HAP-1 (cell line): ENCODE data around the gene RAB11B.
"Not testable (repeated sequence)": the region's sequence is repeated elsewhere in the genome, so short reads cannot be mapped to it uniquely, and the experiment has no call there.

Experiments
- DNase-seq, 2 experiments: peaks; one replicate each; pipeline ENCODE4 v3.0.0-alpha.2; 2016 to 2020; ENCODE audit warnings: low spot score in 2 of 2
- H3K27me3 ChIP-seq: fragments of 250-450 bp; sonication (Bioruptor Pico); 2 replicates; pipeline ENCODE4 v1.5.1; 2020; ENCODE audit warnings: low read depth, mild to moderate bottlenecking, moderate library complexity
- H3K36me3 ChIP-seq: fragments of 250-450 bp; sonication (Bioruptor Pico); replicated peaks from 2 replicates; pipeline ENCODE4 v1.5.1; 2020; ENCODE audit warnings: mild to moderate bottlenecking
- H3K4me1 ChIP-seq: fragments of 250-450 bp; sonication (Bioruptor Pico); 2 replicates; pipeline ENCODE4 v1.5.1; 2020; ENCODE audit warnings: mild to moderate bottlenecking
- H3K4me3 ChIP-seq: fragments of 250-450 bp; sonication (Bioruptor Pico); 2 replicates; pipeline ENCODE4 v1.5.1; 2020; ENCODE audit warnings: mild to moderate bottlenecking, moderate library complexity
- H3K9me3 ChIP-seq: fragments of 250-450 bp; sonication (Bioruptor Pico); 2 replicates; pipeline ENCODE4 v1.5.1; 2020; ENCODE audit warnings: mild to moderate bottlenecking, moderate library complexity
- in situ Hi-C: fragments of 300-500 bp; cut with MboI; formaldehyde crosslinking; loops from 3 replicates; pipeline ENCODE4 v1.14.3; 2020; ENCODE audit warnings: low sequenced_read_pairs, inconsistent platforms, mixed read lengths

Gene RAB11B

DNA sequence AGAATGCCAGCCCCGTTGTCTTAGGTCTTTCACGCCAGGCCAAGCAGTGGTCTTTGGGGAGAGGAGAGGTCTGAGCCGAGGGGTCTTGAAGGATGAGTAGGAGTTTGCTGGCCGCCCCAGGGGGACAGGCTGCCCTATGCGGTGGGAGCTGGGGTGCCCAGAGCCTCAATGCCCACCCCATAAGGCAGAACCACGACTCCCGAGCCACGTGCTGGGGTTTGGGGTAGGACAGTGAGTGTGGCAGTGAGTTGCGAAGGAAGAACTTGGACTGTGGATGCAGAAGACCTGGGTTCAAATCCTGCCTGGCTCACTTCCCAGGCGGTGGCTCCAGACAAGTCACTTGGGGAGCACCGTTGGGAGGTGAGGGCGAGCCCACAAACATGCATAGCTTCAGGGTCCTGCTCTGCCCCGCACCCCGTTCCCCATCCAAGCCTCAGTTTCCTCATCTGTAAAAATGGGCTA is 5.5 kb downstream of the RAB11B start:
- Histone ChIP-seq H3K36me3 (no peaks in the 10 kb centered on the region), H3K9me3 (no peaks in the 10 kb centered on the region), H3K27me3 (no peaks in the 10 kb centered on the region), H3K4me3 (no peak overlapping the region), H3K4me1 (peaks cover 7% of the 10 kb centered on the region)
- no peak for DNase-seq
- in situ Hi-C loops: no loop called here

DNA sequence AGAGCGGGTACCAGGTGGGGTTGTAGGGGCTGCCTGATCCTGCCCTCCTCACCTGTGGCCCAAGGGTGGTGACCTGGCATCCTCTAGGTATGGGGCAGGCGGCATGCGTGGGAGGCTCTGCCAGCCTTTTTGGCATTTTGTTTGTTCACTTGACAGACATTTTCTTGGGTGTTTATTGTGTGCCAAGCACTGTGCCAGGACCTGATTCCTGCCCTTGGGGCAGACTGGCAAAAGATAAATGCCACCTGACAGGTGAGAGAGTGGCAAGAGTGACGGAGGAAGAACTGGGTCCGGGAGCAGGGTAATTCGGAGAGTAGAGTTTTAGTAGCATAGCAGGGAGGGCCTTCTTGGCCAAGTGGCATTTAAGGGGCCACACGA is 6.0 kb downstream of the RAB11B start:
- Histone ChIP-seq H3K4me3 (no peak overlapping the region), H3K36me3 (no peaks in the 10 kb centered on the region), H3K9me3 (no peaks in the 10 kb centered on the region), H3K27me3 (no peaks in the 10 kb centered on the region), H3K4me1 (peaks cover 3% of the 10 kb centered on the region)
- in situ Hi-C loops: no loop called here
- no peak for DNase-seq

DNA sequence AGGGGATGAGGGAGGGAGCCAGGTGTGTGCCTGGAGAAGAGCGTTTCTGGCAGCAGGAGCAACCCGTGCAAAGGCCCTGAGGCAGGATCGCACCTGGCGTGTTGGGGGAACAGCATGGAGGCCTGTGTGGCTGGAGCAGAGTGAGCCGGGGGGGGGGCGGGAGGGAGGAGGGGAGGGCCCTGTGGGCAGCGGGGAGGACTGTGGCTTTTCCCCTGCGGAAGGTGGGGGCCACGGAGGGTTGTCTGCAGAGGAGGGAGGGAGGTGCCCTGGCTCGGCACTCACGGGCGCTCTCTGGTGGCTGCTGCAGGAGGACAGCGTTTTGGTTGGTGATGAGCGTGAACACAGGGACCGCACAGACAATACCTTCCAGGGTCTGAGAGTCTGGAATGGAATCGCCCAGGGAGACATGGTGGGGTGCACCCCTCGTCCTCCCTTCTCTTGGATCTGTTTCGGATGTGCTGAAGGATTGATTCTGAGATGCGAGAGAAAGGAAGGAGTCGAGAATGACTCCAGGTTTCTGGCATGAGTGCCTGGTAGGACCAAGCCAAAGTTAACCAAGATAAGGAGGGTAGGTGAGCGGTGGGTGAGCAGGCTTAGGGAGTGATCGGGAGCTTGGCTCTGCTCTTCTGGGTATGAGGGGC is 6.5 kb downstream of the RAB11B start:
- Histone ChIP-seq H3K27me3 (no peaks in the 10 kb centered on the region), H3K4me1 (no peaks in the 10 kb centered on the region), H3K9me3 (no peaks in the 10 kb centered on the region), H3K4me3 (no peak overlapping the region), H3K36me3 (no peaks in the 10 kb centered on the region)
- in situ Hi-C loops: no loop called here
- peak; percentile 79 to 93 for DNase-seq

DNA sequence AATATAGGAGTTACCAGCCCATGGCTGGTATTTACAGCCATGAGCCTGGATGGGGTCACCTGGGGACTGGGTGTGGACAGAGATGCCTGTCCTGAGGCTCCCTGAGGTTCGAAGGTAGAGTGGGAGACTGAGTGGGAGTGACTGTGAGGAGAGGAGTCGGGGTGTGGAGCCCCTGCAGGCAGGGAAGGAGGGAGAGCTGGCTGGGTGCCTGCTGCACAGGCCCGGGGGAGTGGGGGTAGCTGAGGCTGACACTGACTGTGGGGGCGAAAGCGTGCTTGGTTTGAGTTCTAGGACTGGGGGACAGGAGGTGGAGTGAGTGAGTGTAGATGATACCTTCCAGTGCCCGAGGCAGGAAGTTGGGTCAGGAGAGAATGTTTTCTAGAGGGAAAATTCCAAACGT is 7.1 kb downstream of the RAB11B start:
- Histone ChIP-seq H3K4me3 (no peak overlapping the region), H3K36me3 (no peaks in the 10 kb centered on the region), H3K9me3 (no peaks in the 10 kb centered on the region), H3K4me1 (no peaks in the 10 kb centered on the region), H3K27me3 (no peaks in the 10 kb centered on the region)
- DNase-seq: no peak
- in situ Hi-C loops: no loop called here

DNA sequence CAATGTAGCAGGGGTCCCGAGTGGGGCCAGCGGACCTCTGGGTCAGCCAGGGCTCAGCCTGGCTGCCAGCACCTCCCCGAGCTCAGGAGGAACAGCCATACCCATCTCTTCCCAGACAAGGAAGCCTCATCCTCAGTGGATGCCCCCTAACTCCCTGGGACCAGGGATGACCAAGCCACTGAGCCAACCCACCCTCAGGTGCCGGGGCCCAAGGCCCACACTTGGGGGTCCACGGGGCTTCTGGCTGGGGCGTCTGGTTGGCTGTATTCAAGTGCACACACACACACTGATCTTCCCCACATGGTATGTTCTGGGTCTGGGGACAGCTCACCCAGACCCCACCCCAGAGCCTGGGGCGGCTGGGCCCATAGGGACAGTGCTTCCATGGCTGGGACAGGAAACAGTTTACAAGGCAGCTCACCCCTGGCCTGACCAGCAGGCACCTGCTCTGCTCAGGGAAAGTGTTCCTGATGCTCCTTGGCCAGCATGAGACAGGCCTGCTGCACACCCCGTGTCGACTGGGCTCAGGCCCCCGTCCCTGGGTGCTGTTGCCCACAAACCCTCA is 7.7 kb downstream of the RAB11B start:
- no peaks in the 10 kb centered on the region for H3K9me3 ChIP-seq
- no peak overlapping the region for H3K4me3 ChIP-seq
- DNase-seq: no peak
- in situ Hi-C loops: no loop called here
- H3K36me3 ChIP-seq: peaks cover 1% of the 10 kb centered on the region; the same call in 1 of the 2 replicates
- no peaks in the 10 kb centered on the region for H3K4me1 ChIP-seq
- no peaks in the 10 kb centered on the region for H3K27me3 ChIP-seq

DNA sequence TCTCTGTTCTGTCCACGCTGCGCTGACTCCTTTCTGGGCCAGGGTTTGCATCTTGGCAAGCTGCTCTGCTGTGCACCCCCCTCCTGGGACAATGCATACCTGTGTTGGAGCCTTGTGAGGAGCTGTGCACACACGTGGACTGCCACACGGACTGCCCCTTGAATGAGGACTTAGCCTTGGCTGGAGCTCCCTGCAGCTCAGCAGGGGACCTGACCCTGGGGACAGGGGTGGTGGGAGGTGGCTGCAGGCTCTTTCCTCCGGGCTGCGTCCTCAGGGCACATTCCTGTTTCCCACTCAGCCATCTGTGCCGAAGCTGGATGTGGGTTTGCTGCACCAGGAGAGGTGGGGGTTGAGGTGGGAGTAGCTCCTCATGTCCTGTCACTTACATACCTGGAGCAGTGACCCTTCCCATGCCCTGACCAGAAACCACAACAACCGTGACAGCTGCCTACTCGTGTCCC is 8.2 kb downstream of the RAB11B start:
- H3K27me3 ChIP-seq: no peaks in the 10 kb centered on the region
- H3K4me1 ChIP-seq: no peaks in the 10 kb centered on the region
- H3K36me3 ChIP-seq: peaks cover 6% of the 10 kb centered on the region
- no peaks in the 10 kb centered on the region for H3K9me3 ChIP-seq
- in situ Hi-C loops: no loop called here
- H3K4me3 ChIP-seq: no peak overlapping the region
- DNase-seq: no peak

DNA sequence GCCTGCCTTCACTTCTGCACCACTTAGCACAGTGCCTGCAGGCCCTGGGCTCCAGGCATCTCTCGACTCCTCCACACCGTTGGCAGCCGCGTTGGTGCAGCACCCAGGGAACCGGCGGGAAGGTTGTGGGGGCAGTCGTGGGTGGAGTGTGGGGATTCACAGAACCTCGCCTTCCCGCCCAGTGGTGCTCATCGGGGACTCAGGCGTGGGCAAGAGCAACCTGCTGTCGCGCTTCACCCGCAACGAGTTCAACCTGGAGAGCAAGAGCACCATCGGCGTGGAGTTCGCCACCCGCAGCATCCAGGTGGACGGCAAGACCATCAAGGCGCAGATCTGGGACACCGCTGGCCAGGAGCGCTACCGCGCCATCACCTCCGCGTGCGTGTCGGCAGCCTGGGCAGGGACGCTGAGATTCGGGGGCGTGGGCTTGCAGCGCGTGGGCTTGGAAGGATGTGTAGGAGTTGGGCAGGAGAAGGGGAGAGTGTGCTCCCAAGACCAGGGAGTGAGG is 9.6 kb downstream of the RAB11B start:
- no peak overlapping the region for H3K4me3 ChIP-seq
- DNase-seq: no peak
- no peaks in the 10 kb centered on the region for H3K27me3 ChIP-seq
- no peaks in the 10 kb centered on the region for H3K9me3 ChIP-seq
- H3K36me3 ChIP-seq: peaks cover 8% of the 10 kb centered on the region
- in situ Hi-C loops: no loop called here
- no peaks in the 10 kb centered on the region for H3K4me1 ChIP-seq

DNA sequence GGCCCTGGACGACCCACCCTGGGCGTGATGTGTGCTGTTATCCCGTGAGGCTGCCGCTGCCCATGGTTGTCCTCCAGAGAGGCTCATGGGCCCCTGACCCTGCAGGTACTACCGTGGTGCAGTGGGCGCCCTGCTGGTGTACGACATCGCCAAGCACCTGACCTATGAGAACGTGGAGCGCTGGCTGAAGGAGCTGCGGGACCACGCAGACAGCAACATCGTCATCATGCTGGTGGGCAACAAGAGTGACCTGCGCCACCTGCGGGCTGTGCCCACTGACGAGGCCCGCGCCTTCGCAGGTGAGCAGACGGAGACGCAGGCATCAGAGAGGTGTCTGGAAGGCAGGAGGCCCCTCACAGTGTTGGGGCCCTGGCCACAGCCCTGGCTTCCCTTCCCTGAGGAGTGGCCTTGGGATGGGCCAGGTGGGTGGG is 11.8 kb downstream of the RAB11B start:
- H3K27me3 ChIP-seq: no peaks in the 10 kb centered on the region
- H3K36me3 ChIP-seq: peaks cover 14% of the 10 kb centered on the region
- no peaks in the 10 kb centered on the region for H3K4me1 ChIP-seq
- no peak overlapping the region for H3K4me3 ChIP-seq
- DNase-seq: no peak
- no peaks in the 10 kb centered on the region for H3K9me3 ChIP-seq
- in situ Hi-C loops: no loop called here

DNA sequence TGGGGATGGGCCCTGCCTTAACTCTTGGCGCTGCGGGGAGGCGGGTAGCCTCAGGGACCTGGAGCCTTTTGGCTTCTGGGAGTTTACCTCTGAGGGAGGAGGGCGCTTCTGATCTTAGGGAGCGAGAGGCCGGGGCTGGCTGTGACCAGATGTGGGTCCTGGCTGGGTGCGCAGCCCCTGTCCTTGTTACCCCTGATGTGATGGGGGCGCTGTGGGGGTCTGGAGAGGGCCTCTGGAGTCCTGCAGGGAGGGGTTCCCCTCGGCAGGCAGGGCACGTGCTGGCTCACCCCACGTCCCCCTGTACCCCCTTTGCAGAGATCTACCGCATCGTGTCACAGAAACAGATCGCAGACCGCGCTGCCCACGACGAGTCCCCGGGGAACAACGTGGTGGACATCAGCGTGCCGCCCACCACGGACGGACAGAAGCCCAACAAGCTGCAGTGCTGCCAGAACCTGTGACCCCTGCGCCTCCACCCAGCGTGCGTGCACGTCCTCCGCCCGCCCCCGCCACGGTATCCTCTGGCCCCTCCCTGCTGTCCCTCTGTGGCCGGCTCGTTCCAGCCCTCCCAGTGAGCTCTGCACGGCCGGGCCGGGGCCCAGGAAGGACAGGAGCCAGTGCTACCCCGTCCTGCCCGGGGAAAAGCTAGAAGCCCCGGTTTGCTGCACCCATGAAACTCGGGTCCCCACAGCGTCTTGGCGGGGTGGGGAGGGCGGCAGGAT is 13.1 kb downstream of the RAB11B start:
- Histone ChIP-seq H3K36me3 (peaks cover 14% of the 10 kb centered on the region), H3K9me3 (no peaks in the 10 kb centered on the region), H3K4me3 (no peak overlapping the region), H3K4me1 (no peaks in the 10 kb centered on the region), H3K27me3 (no peaks in the 10 kb centered on the region)
- DNase-seq: no peak
- in situ Hi-C loops: no loop called here

DNA sequence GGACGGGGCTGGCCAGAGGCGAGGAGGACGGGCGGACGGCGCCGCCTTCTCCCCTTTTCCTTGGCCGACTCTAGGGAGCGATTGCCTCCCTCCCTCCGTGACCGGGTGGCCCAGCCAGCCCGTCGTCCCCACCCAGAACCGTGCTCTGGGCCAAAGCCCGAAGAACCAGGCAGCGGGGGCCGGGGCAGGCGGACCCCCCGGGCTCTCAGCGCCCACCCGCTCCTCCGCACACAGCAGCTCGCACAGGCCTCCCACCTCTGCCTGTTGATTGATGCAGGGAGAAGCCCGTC is 13.6 kb downstream of the RAB11B start:
- H3K36me3 ChIP-seq: peaks cover 14% of the 10 kb centered on the region

DNA sequence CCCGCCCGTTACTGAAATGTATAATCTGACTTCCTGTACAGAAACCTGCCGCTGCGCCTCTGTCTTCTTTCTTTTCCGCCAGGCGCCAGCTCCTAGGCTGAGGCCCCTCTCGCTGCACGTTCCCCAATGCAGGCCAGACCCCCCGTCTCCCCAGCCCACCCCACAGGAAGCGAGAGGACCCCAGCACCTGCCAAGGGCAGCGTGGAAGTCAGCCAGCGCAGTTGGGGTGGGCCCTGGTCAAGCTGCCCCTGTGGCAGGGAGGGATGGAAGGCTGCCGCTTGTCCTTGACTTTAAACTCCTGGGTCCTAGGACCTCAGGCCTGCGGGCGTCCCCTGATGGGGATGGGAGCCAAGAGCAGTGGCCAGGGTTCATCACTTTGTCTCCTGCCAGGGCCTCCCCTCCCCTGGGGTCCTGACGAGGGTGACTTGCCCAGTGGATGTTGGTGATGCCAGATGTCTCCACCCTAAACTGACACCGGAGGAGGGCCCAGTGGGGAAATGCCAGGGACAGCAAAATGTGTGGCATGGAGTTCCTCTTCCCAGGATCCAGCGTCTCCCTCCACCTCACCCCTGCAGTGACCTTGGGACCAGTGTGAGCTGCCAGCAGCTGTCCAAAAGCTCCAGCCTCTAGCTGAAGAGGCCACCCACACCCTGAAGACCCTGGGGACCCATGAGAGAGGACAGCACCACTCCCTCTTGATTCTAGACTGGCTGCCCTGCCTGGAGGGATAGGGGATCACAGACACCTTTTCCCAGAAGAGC is 14.4 kb downstream of the RAB11B start:
- no peak for DNase-seq
- Histone ChIP-seq H3K4me1 (no peaks in the 10 kb centered on the region), H3K36me3 (peaks cover 14% of the 10 kb centered on the region), H3K9me3 (no peaks in the 10 kb centered on the region), H3K27me3 (no peaks in the 10 kb centered on the region), H3K4me3 (no peak overlapping the region)
- in situ Hi-C loops: no loop called here

More for the DNA sequence above, 13.6 kb downstream of the RAB11B start:
- Histone ChIP-seq H3K4me1 (no peaks in the 10 kb centered on the region), H3K27me3 (no peaks in the 10 kb centered on the region), H3K4me3 (no peak overlapping the region), H3K9me3 (no peaks in the 10 kb centered on the region)
- in situ Hi-C loops: no loop called here
- DNase-seq: no peak

DNA sequence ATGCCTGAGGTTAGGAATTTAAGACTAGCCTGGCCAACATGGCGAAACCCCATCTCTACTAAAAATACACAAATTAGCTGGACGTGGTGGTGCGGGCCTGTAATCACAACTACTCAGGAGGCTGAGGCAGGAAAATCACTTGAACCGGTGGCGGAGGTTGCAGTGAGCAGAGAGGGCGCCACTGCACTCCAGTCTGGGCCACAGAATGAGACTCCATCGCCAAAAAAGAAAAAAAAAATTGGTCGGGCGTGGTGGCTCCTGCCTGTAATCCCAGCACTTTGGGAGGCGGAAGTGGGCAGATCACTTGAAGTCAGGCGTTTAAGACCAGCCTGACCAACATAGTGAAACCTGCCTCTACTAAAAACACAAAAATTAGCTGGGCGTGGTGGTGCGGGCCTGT is 20.6 kb downstream of the RAB11B start:
- peaks cover 15% of the 10 kb centered on the region for H3K4me1 ChIP-seq
- H3K27me3 ChIP-seq, DNase-seq, H3K36me3 ChIP-seq, H3K9me3 ChIP-seq, in situ Hi-C loops, H3K4me3 ChIP-seq: not testable (repeated sequence)

DNA sequence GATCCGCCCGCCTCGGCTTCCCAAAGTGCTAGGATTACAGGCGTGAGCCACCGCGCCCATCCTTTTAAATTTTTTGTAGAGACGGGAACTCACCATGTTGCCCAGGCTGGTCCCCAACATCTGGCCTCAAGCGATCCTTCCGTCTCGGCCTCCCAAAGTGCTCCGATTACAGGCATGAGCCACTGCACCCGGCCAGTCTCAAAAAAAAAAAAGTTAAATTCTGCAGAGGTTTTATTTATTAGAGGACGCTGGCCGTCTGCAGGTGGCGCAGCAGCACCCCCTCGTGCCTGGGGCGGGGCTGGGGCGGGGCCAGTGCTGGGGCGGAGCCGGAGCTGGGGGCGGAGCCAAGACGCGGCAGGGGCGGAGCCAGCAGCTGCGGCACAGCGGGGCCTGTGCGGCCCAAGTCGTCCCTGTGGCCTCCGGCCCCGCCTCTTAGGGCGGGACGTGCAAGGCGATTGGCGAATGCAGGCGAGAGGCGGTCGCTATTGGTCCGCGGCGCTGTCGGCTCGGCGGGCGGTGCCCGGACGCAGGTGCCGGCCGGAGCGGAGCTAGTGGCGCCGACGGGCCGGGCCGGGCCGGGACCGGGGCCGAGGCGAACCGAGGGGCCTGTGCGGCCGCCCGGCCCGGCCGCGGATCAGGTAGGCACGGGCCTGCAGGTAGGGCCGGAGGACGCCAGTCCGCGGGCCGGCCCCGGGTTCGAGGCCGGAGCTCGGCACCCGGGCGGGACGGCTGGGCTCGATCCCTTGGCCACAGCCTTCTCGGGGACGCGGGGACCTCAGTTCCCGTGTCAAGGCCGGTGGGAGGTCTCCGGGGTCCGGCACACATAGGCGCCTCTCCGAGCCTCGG is 22.8 kb downstream of the RAB11B start, which contains the start of gene MARCHF2:
Gene MARCHF2 (plus strand): TSS at position 523 of the 846 bp plus-strand sequence. CDS start 8,536 bp downstream, outside the sequence.
- Histone ChIP-seq H3K4me1 (peaks cover 18% of the 10 kb centered on the region), H3K9me3 (no peaks in the 10 kb centered on the region), H3K36me3 (no peaks in the 10 kb centered on the region), H3K4me3 (peak within 1 kb of the TSS; percentile 55), H3K27me3 (no peaks in the 10 kb centered on the region)
- peak; percentile 94 to 96 for DNase-seq
- in situ Hi-C loops: no loop called here
